GM23338 (cell line): Measurements from ENCODE around the gene VPS4A. TPM values are rescaled to one million over a fixed set of nuclear protein-coding genes. Genes with fewer than 3 reads are reported as not detected.

Experiments used
- ATAC-seq: fragments of 200-7000 bp; cut with Tn5 transposase; 3 replicates; pipeline ENCODE4 v1.9.1; 2020
- DNase-seq: peaks from one replicate; pipeline ENCODE4 v3.0.0-alpha.2; 2015; ENCODE audit warnings: low spot score
- H2AFZ ChIP-seq: fragments of 200-600 bp; sonication (generic); 2 replicates; pipeline ENCODE4 v1.8.0; 2016; ENCODE audit warnings: antibody characterized with exemption, mild to moderate bottlenecking, moderate library complexity
- H3F3A ChIP-seq: fragments of 200-600 bp; sonication (generic); replicated peaks from 2 replicates; pipeline ENCODE4 v1.8.0; 2017; ENCODE audit warnings: antibody characterized with exemption, mixed run types, low read depth
- H3K27ac ChIP-seq: fragments of 200-600 bp; sonication (generic); 2 replicates; pipeline ENCODE4 v1.6.1; 2016; ENCODE audit warnings: low read depth
- H3K27me3 ChIP-seq: fragments of 200-600 bp; sonication (generic); 2 replicates; pipeline ENCODE4 v1.8.0; 2016; ENCODE audit warnings: mild to moderate bottlenecking, mixed run types, moderate library complexity; ENCODE audit not compliant: insufficient read depth
- H3K36me3 ChIP-seq: fragments of 200-600 bp; sonication (generic); 2 replicates; pipeline ENCODE4 v1.8.0; 2016; ENCODE audit warnings: mild to moderate bottlenecking; ENCODE audit not compliant: insufficient read depth
- H3K4me1 ChIP-seq: fragments of 200-600 bp; sonication (generic); 2 replicates; pipeline ENCODE4 v1.8.0; 2016; ENCODE audit warnings: mild to moderate bottlenecking, moderate library complexity; ENCODE audit not compliant: insufficient read depth
- H3K4me2 ChIP-seq: fragments of 200-600 bp; sonication (generic); 2 replicates; pipeline ENCODE4 v1.7.1; 2017; ENCODE audit warnings: mixed run types
- H3K4me3 ChIP-seq: fragments of 200-600 bp; sonication (generic); 2 replicates; pipeline ENCODE4 v1.6.1; 2016; ENCODE audit warnings: mixed run types
- H3K79me2 ChIP-seq: fragments of 200-600 bp; sonication (generic); replicated peaks from 2 replicates; pipeline ENCODE4 v1.8.0; 2017; ENCODE audit warnings: mild to moderate bottlenecking; ENCODE audit not compliant: insufficient read depth
- H3K9me2 ChIP-seq: fragments of 200-600 bp; sonication (generic); 2 replicates; pipeline ENCODE4 v1.8.0; 2017; ENCODE audit not compliant: insufficient read depth
- H4K20me1 ChIP-seq: fragments of 200-600 bp; sonication (generic); replicated peaks from 2 replicates; pipeline ENCODE4 v1.8.0; 2017; ENCODE audit warnings: mild to moderate bottlenecking; ENCODE audit not compliant: insufficient read depth
- H3K27ac Mint-ChIP-seq: 2 replicates; pipeline ENCODE4 v1.8.0; 2020; ENCODE audit warnings: inconsistent platforms, mild to moderate bottlenecking, moderate library complexity, mixed read lengths
- H3K27me3 Mint-ChIP-seq: 3 replicates; pipeline ENCODE4 v1.8.0; 2022; ENCODE audit warnings: low read depth, mild to moderate bottlenecking, moderate library complexity, mixed read lengths, inconsistent platforms; ENCODE audit not compliant: insufficient read depth, poor library complexity
- H3K36me3 Mint-ChIP-seq: 3 replicates; pipeline ENCODE4 v1.8.0; 2021; ENCODE audit warnings: low read depth, mild to moderate bottlenecking, inconsistent platforms, moderate library complexity, mixed read lengths
- H3K4me1 Mint-ChIP-seq: 3 replicates; pipeline ENCODE4 v1.8.0; 2020; ENCODE audit warnings: mild to moderate bottlenecking, inconsistent platforms, mixed read lengths
- H3K4me3 Mint-ChIP-seq: 3 replicates; pipeline ENCODE4 v1.8.0; 2021; ENCODE audit warnings: moderate library complexity, mild to moderate bottlenecking, inconsistent platforms, mixed read lengths
- H3K9me3 Mint-ChIP-seq: 3 replicates; pipeline ENCODE4 v1.8.0; 2020; ENCODE audit warnings: moderate library complexity, mild to moderate bottlenecking, inconsistent platforms, mixed read lengths
- CREB1 ChIP-seq: fragments of 250-450 bp; sonication (Bioruptor Pico); IDR thresholded peaks from 2 replicates; pipeline ENCODE4 v1.5.0; 2020; ENCODE audit warnings: low read depth, mild to moderate bottlenecking, moderate library complexity
- CTCF ChIP-seq, 2 experiments: fragments of 200-600 bp in 1 of 2; sonication (generic) in 1 of 2; conservative IDR thresholded peaks; 2 replicates each; pipeline versions ENCODE4 v1.5.1 to v1.6.1; 2016 to 2017; ENCODE audit warnings: antibody characterized with exemption in 2 of 2, low read depth in 2 of 2, mild to moderate bottlenecking in 2 of 2, moderate library complexity in 1 of 2
- EZH2 ChIP-seq: fragments of 200-600 bp; sonication (generic); IDR thresholded peaks from one replicate; pipeline ENCODE4 v1.8.0; 2017; ENCODE audit warnings: antibody characterized with exemption, mild to moderate bottlenecking, low read depth; ENCODE audit not compliant: unreplicated experiment
- EZH2phosphoT487 ChIP-seq: fragments of 200-600 bp; sonication (generic); IDR thresholded peaks from one replicate; pipeline ENCODE4 v1.8.1; 2018; ENCODE audit warnings: antibody characterized with exemption; ENCODE audit not compliant: unreplicated experiment
- NANOG ChIP-seq: IDR thresholded peaks from 2 replicates; pipeline ENCODE4 v1.6.1; 2016; ENCODE audit warnings: antibody characterized with exemption, borderline replicate concordance
- POLR2AphosphoS5 ChIP-seq: IDR thresholded peaks from 2 replicates; pipeline ENCODE4 v1.6.1; 2016; ENCODE audit warnings: antibody characterized with exemption, low read depth
- ZNF462 ChIP-seq: fragments of 250-450 bp; sonication (Bioruptor Pico); IDR thresholded peaks from 2 replicates; pipeline ENCODE4 v1.5.0; 2020; ENCODE audit warnings: mild to moderate bottlenecking, moderate library complexity
- polyA plus RNA-seq: library from polyadenylated mRNA; unstranded; fragments of >200 nt; fragmentation: Nextera tagmentation; extraction: Ambion mirVana; gene quantifications from 2 replicates; pipeline ENCODE4 v1.2.1, GENCODE V29; 2016
- total RNA-seq: library from RNA; depleted of rRNA; stranded (reverse); fragments of >200 nt; shearing (Covaris generic); gene quantifications from 2 replicates; pipeline ENCODE4 v1.2.3, GENCODE V29; 2014
- TF ChIP-seq, protein P1 (sequence below): IDR thresholded peaks from one replicate; pipeline ENCODE4 v1.6.1; 2018; ENCODE audit warnings: antibody characterized with exemption; ENCODE audit not compliant: unreplicated experiment
- TF ChIP-seq, protein P2 (sequence below): IDR thresholded peaks from 2 replicates; pipeline ENCODE4 v1.6.1; 2016; ENCODE audit warnings: antibody characterized with exemption

The VPS4A gene
- total and polyA plus RNA-seq, 2 experiments from 2014 or later: 29.1 to 32.7 TPM

GRCh38 chr16:69301187-69301586 is 10.0 kb upstream of the VPS4A start:
- Histone ChIP-seq H3K27ac (no peak overlapping the region), H3K4me3 (no peak overlapping the region), H3K79me2 (no peaks in the 10 kb centered on the region), H2AFZ (no peak overlapping the region), H3K4me2 (no peak overlapping the region), H3K4me1 (peaks cover 4% of the 10 kb centered on the region; the same call in 1 of the 2 replicates), H3F3A (peaks cover 4% of the 10 kb centered on the region; the same call in 1 of the 2 replicates), H3K36me3 (0 out of 2 replicates have a peak, but pooled peaks cover 3% of the 10 kb centered on the region), H3K27me3 (no peaks in the 10 kb centered on the region), H3K9me2 (no peaks in the 10 kb centered on the region), H4K20me1 (no peaks in the 10 kb centered on the region)
- TF ChIP-seq NANOG (no peak), EZH2phosphoT487 (no peak), CTCF (conservative IDR thresholded peaks at IDR 0.05; ENCODE audit: low read depth in 2 of 2) (no peak), CREB1 (CRISPR knock-in tag) (no peak)
- Mint-ChIP-seq H3K36me3 (peaks cover 15% of the 10 kb centered on the region), H3K4me3 (no peak overlapping the region), H3K4me1 (no peaks in the 10 kb centered on the region), H3K9me3 (no peaks in the 10 kb centered on the region), H3K27me3 (peaks cover 1% of the 10 kb centered on the region), H3K27ac (no peak overlapping the region)
- ATAC-seq: no peak
- DNase-seq: no peak

- Mint-ChIP-seq H3K4me1 (no peaks in the 10 kb centered on the region), H3K27ac (no peak overlapping the region), H3K27me3 (peaks cover 1% of the 10 kb centered on the region), H3K36me3 (peaks cover 13% of the 10 kb centered on the region; the same call in 2 of the 3 replicates), H3K4me3 (no peak overlapping the region), H3K9me3 (no peaks in the 10 kb centered on the region)
- H4K20me1 ChIP-seq: no peaks in the 10 kb centered on the region
- no peaks in the 10 kb centered on the region for H3K79me2 ChIP-seq
- H2AFZ ChIP-seq: no peak overlapping the region
- ATAC-seq (no peak), DNase-seq (no peak)
- H3F3A ChIP-seq: peaks cover 4% of the 10 kb centered on the region; the same call in 1 of the 2 replicates
- H3K27me3 ChIP-seq: no peaks in the 10 kb centered on the region
- no peak overlapping the region for H3K4me3 ChIP-seq
- H3K9me2 ChIP-seq: no peaks in the 10 kb centered on the region
- peaks cover 4% of the 10 kb centered on the region; the same call in 1 of the 2 replicates for H3K4me1 ChIP-seq
- no peak overlapping the region for H3K4me2 ChIP-seq
- H3K36me3 ChIP-seq: 0 out of 2 replicates have a peak, but pooled peaks cover 3% of the 10 kb centered on the region
- H3K27ac ChIP-seq: no peak overlapping the region
- TF ChIP-seq NANOG (no peak), ZNF462 (CRISPR knock-in tag) (no peak), POLR2AphosphoS5 (no peak), EZH2phosphoT487 (no peak), EZH2 (no peak)
- TF ChIP-seq, protein P1, sequence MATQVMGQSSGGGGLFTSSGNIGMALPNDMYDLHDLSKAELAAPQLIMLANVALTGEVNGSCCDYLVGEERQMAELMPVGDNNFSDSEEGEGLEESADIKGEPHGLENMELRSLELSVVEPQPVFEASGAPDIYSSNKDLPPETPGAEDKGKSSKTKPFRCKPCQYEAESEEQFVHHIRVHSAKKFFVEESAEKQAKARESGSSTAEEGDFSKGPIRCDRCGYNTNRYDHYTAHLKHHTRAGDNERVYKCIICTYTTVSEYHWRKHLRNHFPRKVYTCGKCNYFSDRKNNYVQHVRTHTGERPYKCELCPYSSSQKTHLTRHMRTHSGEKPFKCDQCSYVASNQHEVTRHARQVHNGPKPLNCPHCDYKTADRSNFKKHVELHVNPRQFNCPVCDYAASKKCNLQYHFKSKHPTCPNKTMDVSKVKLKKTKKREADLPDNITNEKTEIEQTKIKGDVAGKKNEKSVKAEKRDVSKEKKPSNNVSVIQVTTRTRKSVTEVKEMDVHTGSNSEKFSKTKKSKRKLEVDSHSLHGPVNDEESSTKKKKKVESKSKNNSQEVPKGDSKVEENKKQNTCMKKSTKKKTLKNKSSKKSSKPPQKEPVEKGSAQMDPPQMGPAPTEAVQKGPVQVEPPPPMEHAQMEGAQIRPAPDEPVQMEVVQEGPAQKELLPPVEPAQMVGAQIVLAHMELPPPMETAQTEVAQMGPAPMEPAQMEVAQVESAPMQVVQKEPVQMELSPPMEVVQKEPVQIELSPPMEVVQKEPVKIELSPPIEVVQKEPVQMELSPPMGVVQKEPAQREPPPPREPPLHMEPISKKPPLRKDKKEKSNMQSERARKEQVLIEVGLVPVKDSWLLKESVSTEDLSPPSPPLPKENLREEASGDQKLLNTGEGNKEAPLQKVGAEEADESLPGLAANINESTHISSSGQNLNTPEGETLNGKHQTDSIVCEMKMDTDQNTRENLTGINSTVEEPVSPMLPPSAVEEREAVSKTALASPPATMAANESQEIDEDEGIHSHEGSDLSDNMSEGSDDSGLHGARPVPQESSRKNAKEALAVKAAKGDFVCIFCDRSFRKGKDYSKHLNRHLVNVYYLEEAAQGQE: no peak
- TF ChIP-seq, protein P2, sequence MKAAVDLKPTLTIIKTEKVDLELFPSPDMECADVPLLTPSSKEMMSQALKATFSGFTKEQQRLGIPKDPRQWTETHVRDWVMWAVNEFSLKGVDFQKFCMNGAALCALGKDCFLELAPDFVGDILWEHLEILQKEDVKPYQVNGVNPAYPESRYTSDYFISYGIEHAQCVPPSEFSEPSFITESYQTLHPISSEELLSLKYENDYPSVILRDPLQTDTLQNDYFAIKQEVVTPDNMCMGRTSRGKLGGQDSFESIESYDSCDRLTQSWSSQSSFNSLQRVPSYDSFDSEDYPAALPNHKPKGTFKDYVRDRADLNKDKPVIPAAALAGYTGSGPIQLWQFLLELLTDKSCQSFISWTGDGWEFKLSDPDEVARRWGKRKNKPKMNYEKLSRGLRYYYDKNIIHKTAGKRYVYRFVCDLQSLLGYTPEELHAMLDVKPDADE: no peak
Measured at GRCh38 chr16:69301861-69302260, 9.3 kb upstream of the VPS4A start.
